ENCODE data around the gene SHMT1. TPM values are rescaled to one million over a fixed set of nuclear protein-coding genes. Genes with fewer than 3 reads are reported as not detected.
"Not testable (repeated sequence)": the region's sequence is repeated elsewhere in the genome, so short reads cannot be mapped to it uniquely, and the experiment has no call there.

The SHMT1 gene
- total RNA-seq, 4 donors from 2014 or later: 12.8 to 19.2 (median 14.0) TPM

DNA sequence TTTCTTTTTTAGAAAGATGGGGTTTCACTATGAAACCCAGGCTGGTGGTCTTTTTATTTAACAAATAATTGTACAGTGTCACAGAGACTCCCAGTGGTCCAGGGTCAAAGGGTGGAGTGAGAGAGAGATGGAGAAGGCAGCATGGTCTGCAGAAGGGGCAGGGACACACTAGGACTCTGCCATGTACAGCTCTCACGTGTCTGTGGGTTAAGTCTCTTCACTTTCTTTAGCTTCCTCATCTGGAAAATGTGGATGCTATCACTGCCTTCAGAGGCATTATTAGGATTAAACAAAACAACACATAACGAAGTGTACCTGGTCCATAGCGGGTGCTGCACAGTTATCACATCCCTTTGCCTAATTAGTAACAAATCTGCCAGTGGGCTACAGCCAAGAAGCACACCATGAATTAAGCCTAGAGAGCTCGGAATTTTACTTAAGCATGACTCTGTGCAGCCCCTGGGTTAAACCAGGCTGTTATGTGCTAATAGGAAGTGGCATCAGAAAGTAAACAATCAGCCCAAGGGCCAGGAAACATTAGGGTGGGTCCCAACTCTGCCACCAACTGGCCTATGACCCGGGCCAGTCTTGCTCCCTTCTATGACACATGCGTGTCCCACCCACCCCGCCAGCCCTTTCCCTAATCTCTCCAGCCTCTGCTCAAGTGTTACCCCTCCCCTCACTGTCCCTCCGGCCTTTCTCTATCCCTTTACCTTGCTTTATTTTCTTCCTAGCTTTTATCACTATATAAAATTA lies 62.4 kb downstream of the SHMT1 start:
- no peaks in the 10 kb centered on the region for H3K4me1 ChIP-seq
- intact Hi-C loops (cut with DNase I; ENCODE audit: low total_unique reads) (no loop called here), in situ Hi-C loops (cut with MboI; ENCODE audit: low sequenced_read_pairs in 4 of 4) (no loop called here)
- H3K4me3 ChIP-seq: no peak overlapping the region
- no peak for DNase-seq
- no peak for TF ChIP-seq POLR2A (IDR thresholded peaks at IDR 0.05)
- TF ChIP-seq, protein P1, sequence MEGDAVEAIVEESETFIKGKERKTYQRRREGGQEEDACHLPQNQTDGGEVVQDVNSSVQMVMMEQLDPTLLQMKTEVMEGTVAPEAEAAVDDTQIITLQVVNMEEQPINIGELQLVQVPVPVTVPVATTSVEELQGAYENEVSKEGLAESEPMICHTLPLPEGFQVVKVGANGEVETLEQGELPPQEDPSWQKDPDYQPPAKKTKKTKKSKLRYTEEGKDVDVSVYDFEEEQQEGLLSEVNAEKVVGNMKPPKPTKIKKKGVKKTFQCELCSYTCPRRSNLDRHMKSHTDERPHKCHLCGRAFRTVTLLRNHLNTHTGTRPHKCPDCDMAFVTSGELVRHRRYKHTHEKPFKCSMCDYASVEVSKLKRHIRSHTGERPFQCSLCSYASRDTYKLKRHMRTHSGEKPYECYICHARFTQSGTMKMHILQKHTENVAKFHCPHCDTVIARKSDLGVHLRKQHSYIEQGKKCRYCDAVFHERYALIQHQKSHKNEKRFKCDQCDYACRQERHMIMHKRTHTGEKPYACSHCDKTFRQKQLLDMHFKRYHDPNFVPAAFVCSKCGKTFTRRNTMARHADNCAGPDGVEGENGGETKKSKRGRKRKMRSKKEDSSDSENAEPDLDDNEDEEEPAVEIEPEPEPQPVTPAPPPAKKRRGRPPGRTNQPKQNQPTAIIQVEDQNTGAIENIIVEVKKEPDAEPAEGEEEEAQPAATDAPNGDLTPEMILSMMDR (IDR thresholded peaks at IDR 0.05 in 4 of 5, conservative IDR thresholded peaks at IDR 0.05 in 1 of 5): no peak
- H3K27me3 ChIP-seq: no peaks in the 10 kb centered on the region
- H3K9me3 ChIP-seq: no peaks in the 10 kb centered on the region
- no peak for ATAC-seq
- peaks cover 2 to 76% of the 10 kb centered on the region in 2 donors for H3K36me3 ChIP-seq
- H3K27ac ChIP-seq: no peak overlapping the region

GRCh38 chr17:18298061-18298460 lies 65.3 kb downstream of the SHMT1 start:
- peaks cover 2 to 58% of the 10 kb centered on the region in 2 donors for H3K36me3 ChIP-seq
- H3K27me3 ChIP-seq; H3K9me3 ChIP-seq; in situ Hi-C loops (cut with MboI; ENCODE audit: low sequenced_read_pairs in 4 of 4); H3K27ac ChIP-seq; DNase-seq; intact Hi-C loops (cut with DNase I; ENCODE audit: low total_unique reads); H3K4me3 ChIP-seq; H3K4me1 ChIP-seq; ATAC-seq: not testable (repeated sequence)

GRCh38 chr17:18291718-18292540 lies 71.4 kb downstream of the SHMT1 start:
- ATAC-seq: peak; percentile 78
- peaks cover 0 to 66% of the 10 kb centered on the region in 2 donors for H3K36me3 ChIP-seq
- H3K4me3 ChIP-seq: no peak overlapping the region

GRCh38 chr17:18285296-18285695 lies 78.1 kb downstream of the SHMT1 start:
- no peaks in the 10 kb centered on the region for H3K9me3 ChIP-seq
- ATAC-seq (no peak), DNase-seq (no peak)
- H3K36me3 ChIP-seq: peaks cover 0 to 90% of the 10 kb centered on the region in 2 donors
- H3K4me3 ChIP-seq: no peak overlapping the region
- intact Hi-C loops (cut with DNase I; ENCODE audit: low total_unique reads): no loop called here
- no peak overlapping the region for H3K27ac ChIP-seq
- no peak for TF ChIP-seq POLR2A (IDR thresholded peaks at IDR 0.05)
- TF ChIP-seq, protein P1 (IDR thresholded peaks at IDR 0.05 in 4 of 5, conservative IDR thresholded peaks at IDR 0.05 in 1 of 5): no peak
- H3K4me1 ChIP-seq: no peaks in the 10 kb centered on the region
- in situ Hi-C loops (cut with MboI; ENCODE audit: low sequenced_read_pairs in 4 of 4): no loop called here
- H3K27me3 ChIP-seq: no peaks in the 10 kb centered on the region

More at GRCh38 chr17:18291718-18292540, 71.4 kb downstream of the SHMT1 start:
- Histone ChIP-seq H3K27me3 (no peaks in the 10 kb centered on the region), H3K27ac (peak overlapping the region; percentile 57 to 75 (median 66)), H3K9me3 (no peaks in the 10 kb centered on the region), H3K4me1 (peaks cover 5 to 10% of the 10 kb centered on the region in 2 donors)
- intact Hi-C loops (cut with DNase I; ENCODE audit: low total_unique reads) (no loop called here), in situ Hi-C loops (cut with MboI; ENCODE audit: low sequenced_read_pairs in 4 of 4) (no loop called here)
- TF ChIP-seq, protein P1 (IDR thresholded peaks at IDR 0.05 in 4 of 5, conservative IDR thresholded peaks at IDR 0.05 in 1 of 5): no peak
- TF ChIP-seq POLR2A (IDR thresholded peaks at IDR 0.05): no peak
- peak in 1 of 2 donors; percentile 35 for DNase-seq

DNA sequence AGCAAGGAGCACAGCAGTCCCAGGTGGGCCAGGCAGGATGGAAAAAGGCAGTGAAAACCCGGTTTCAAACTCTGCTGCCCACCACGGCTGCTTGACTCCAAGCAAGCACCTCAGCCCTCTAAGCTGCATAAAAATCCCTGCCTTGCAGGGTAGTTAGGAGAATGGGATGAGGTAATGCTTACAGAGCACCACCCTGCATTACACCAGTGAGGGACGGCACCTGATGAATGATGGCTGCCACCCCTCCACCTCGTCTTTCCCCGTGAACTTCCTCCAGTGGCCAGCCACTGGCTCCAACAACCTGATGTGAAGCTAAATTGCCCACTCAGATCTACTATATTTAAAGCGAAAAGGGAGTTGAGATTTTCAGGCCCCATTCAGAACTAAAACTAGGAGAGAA lies 81.6 kb downstream of the SHMT1 start:
- Histone ChIP-seq H3K36me3 (peaks cover 0 to 93% of the 10 kb centered on the region in 2 donors), H3K27me3 (no peaks in the 10 kb centered on the region), H3K4me3 (no peak overlapping the region), H3K27ac (no peak overlapping the region), H3K4me1 (no peaks in the 10 kb centered on the region), H3K9me3 (no peaks in the 10 kb centered on the region)
- in situ Hi-C loops (cut with MboI; ENCODE audit: low sequenced_read_pairs in 4 of 4) (no loop called here), intact Hi-C loops (cut with DNase I; ENCODE audit: low total_unique reads) (no loop called here)
- DNase-seq (no peak), ATAC-seq (no peak)
- TF ChIP-seq, protein P1 (IDR thresholded peaks at IDR 0.05 in 4 of 5, conservative IDR thresholded peaks at IDR 0.05 in 1 of 5): no peak
- TF ChIP-seq POLR2A (IDR thresholded peaks at IDR 0.05): no peak
